ENCODE measurements around the gene DVL3. TPM values are rescaled to one million over a fixed set of nuclear protein-coding genes. Genes with fewer than 3 reads are reported as not detected.

DVL3 gene
- total and polyA plus RNA-seq, 2 experiments from 2014 or later, result 25.6 to 55.5 TPM

DNA sequence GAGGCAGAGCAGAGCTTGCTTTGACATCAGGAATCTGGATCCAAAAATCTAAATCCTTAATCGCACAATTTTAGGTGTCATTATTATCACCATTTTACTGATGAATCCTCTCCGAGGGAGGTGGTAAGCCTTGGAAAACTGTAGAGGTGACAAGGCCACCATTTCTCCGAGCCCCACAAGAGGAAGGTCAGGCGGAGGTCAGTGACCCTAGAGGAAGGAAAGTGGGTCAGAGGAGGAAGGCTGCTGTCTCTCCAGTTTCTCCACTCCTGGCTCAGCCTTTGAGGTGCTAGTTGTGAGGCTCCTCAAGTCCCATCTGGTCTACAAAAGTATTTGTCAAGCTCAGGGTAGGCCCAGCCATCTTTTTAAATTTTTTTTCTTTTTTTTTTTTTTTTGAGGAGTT is 3.2 kb downstream of the DVL3 start:
- Mint-ChIP-seq H3K36me3 (ENCODE audit: low read depth) (peaks cover 11% of the 10 kb centered on the region), H3K27ac (peak overlapping the region; percentile 70; the same call in 1 of the 2 replicates), H3K4me3 (peak overlapping the region; percentile 36; the same call in 1 of the 3 replicates), H3K27me3 (ENCODE audit: insufficient read depth, low read depth, poor library complexity) (peaks cover 12% of the 10 kb centered on the region), H3K4me1 (peaks cover 16% of the 10 kb centered on the region; the same call in 2 of the 3 replicates), H3K9me3 (no peaks in the 10 kb centered on the region)
- no peak overlapping the region for H2AFZ ChIP-seq
- no peak overlapping the region for H3K4me2 ChIP-seq
- H3K9me2 ChIP-seq (ENCODE audit: insufficient read depth), result no peaks in the 10 kb centered on the region
- H3K36me3 ChIP-seq (ENCODE audit: insufficient read depth), result no peaks in the 10 kb centered on the region; the same call in 1 of the 2 replicates
- peaks cover 20% of the 10 kb centered on the region for H3K4me1 ChIP-seq (ENCODE audit: insufficient read depth)
- ATAC-seq, result no peak
- TF ChIP-seq JUNB (IDR thresholded peaks at IDR 0.05; ENCODE audit: unreplicated experiment), result no peak
- TF ChIP-seq, protein P1, sequence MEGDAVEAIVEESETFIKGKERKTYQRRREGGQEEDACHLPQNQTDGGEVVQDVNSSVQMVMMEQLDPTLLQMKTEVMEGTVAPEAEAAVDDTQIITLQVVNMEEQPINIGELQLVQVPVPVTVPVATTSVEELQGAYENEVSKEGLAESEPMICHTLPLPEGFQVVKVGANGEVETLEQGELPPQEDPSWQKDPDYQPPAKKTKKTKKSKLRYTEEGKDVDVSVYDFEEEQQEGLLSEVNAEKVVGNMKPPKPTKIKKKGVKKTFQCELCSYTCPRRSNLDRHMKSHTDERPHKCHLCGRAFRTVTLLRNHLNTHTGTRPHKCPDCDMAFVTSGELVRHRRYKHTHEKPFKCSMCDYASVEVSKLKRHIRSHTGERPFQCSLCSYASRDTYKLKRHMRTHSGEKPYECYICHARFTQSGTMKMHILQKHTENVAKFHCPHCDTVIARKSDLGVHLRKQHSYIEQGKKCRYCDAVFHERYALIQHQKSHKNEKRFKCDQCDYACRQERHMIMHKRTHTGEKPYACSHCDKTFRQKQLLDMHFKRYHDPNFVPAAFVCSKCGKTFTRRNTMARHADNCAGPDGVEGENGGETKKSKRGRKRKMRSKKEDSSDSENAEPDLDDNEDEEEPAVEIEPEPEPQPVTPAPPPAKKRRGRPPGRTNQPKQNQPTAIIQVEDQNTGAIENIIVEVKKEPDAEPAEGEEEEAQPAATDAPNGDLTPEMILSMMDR (conservative IDR thresholded peaks at IDR 0.05; ENCODE audit: low read depth in 2 of 2), result no peak
- no peak for TF ChIP-seq EZH2 (IDR thresholded peaks at IDR 0.05; ENCODE audit: low read depth, unreplicated experiment)
- TF ChIP-seq, protein P2, sequence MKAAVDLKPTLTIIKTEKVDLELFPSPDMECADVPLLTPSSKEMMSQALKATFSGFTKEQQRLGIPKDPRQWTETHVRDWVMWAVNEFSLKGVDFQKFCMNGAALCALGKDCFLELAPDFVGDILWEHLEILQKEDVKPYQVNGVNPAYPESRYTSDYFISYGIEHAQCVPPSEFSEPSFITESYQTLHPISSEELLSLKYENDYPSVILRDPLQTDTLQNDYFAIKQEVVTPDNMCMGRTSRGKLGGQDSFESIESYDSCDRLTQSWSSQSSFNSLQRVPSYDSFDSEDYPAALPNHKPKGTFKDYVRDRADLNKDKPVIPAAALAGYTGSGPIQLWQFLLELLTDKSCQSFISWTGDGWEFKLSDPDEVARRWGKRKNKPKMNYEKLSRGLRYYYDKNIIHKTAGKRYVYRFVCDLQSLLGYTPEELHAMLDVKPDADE (IDR thresholded peaks at IDR 0.05), result no peak
- TF ChIP-seq, protein P3, sequence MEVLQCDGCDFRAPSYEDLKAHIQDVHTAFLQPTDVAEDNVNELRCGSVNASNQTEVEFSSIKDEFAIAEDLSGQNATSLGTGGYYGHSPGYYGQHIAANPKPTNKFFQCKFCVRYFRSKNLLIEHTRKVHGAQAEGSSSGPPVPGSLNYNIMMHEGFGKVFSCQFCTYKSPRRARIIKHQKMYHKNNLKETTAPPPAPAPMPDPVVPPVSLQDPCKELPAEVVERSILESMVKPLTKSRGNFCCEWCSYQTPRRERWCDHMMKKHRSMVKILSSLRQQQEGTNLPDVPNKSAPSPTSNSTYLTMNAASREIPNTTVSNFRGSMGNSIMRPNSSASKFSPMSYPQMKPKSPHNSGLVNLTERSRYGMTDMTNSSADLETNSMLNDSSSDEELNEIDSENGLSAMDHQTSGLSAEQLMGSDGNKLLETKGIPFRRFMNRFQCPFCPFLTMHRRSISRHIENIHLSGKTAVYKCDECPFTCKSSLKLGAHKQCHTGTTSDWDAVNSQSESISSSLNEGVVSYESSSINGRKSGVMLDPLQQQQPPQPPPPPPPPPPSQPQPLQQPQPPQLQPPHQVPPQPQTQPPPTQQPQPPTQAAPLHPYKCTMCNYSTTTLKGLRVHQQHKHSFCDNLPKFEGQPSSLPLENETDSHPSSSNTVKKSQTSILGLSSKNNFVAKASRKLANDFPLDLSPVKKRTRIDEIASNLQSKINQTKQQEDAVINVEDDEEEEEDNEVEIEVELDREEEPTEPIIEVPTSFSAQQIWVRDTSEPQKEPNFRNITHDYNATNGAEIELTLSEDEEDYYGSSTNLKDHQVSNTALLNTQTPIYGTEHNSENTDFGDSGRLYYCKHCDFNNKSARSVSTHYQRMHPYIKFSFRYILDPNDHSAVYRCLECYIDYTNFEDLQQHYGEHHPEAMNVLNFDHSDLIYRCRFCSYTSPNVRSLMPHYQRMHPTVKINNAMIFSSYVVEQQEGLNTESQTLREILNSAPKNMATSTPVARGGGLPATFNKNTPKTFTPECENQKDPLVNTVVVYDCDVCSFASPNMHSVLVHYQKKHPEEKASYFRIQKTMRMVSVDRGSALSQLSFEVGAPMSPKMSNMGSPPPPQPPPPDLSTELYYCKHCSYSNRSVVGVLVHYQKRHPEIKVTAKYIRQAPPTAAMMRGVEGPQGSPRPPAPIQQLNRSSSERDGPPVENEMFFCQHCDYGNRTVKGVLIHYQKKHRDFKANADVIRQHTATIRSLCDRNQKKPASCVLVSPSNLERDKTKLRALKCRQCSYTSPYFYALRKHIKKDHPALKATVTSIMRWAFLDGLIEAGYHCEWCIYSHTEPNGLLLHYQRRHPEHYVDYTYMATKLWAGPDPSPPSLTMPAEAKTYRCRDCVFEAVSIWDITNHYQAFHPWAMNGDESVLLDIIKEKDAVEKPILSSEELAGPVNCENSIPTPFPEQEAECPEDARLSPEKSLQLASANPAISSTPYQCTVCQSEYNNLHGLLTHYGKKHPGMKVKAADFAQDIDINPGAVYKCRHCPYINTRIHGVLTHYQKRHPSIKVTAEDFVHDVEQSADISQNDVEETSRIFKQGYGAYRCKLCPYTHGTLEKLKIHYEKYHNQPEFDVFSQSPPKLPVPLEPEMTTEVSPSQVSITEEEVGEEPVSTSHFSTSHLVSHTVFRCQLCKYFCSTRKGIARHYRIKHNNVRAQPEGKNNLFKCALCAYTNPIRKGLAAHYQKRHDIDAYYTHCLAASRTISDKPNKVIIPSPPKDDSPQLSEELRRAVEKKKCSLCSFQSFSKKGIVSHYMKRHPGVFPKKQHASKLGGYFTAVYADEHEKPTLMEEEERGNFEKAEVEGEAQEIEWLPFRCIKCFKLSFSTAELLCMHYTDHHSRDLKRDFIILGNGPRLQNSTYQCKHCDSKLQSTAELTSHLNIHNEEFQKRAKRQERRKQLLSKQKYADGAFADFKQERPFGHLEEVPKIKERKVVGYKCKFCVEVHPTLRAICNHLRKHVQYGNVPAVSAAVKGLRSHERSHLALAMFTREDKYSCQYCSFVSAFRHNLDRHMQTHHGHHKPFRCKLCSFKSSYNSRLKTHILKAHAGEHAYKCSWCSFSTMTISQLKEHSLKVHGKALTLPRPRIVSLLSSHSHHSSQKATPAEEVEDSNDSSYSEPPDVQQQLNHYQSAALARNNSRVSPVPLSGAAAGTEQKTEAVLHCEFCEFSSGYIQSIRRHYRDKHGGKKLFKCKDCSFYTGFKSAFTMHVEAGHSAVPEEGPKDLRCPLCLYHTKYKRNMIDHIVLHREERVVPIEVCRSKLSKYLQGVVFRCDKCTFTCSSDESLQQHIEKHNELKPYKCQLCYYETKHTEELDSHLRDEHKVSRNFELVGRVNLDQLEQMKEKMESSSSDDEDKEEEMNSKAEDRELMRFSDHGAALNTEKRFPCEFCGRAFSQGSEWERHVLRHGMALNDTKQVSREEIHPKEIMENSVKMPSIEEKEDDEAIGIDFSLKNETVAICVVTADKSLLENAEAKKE (CRISPR knock-in tag; IDR thresholded peaks at IDR 0.05), result no peak
- no peak for TF ChIP-seq NANOG (IDR thresholded peaks at IDR 0.05; ENCODE audit: borderline replicate concordance)
- TF ChIP-seq STAT1 (IDR thresholded peaks at IDR 0.05; ENCODE audit: unreplicated experiment), result no peak
- no peak for TF ChIP-seq ZNF114 (CRISPR knock-in tag; IDR thresholded peaks at IDR 0.05)
- TF ChIP-seq POLR2AphosphoS5 (IDR thresholded peaks at IDR 0.05; ENCODE audit: low read depth), result no peak
- no peak for TF ChIP-seq CREB1 (CRISPR knock-in tag; IDR thresholded peaks at IDR 0.05; ENCODE audit: low read depth)
- no peak overlapping the region for H3K4me3 ChIP-seq
- H3K79me2 ChIP-seq (replicated peaks; ENCODE audit: insufficient read depth), result peaks cover 71% of the 10 kb centered on the region
- DNase-seq (ENCODE audit: low spot score), result no peak
- peaks cover 18% of the 10 kb centered on the region for H3F3A ChIP-seq (replicated peaks; ENCODE audit: low read depth)
- H3K27ac ChIP-seq (ENCODE audit: low read depth), result no peak overlapping the region
- no peaks in the 10 kb centered on the region for H3K27me3 ChIP-seq (ENCODE audit: insufficient read depth)
- peaks cover 13% of the 10 kb centered on the region; the same call in 1 of the 2 replicates for H4K20me1 ChIP-seq (replicated peaks; ENCODE audit: insufficient read depth)
